HG03097 (cell line): ENCODE measurements around the gene JRKL.
"Not testable (repeated sequence)": the region's sequence is repeated elsewhere in the genome, so short reads cannot be mapped to it uniquely, and the experiment has no call there.

ENCODE experiments used
- ATAC-seq: cut with Tn5 transposase; IDR thresholded peaks from one replicate; pipeline ENCODE4 v1.9.1; 2021; ENCODE audit not compliant: unreplicated experiment, low FRiP score

JRKL gene

GRCh38 chr11:96393753-96394348 lies 4.0 kb downstream of the JRKL start:
- no peak for ATAC-seq

- ATAC-seq, result no peak
These were observed 5.0 kb downstream of the JRKL start for GRCh38 chr11:96394773-96395172.

GRCh38 chr11:96396637-96397036 lies 6.8 kb downstream of the JRKL start:
- no peak for ATAC-seq

GRCh38 chr11:96397863-96398262 lies 8.1 kb downstream of the JRKL start:
- ATAC-seq, result no peak

- ATAC-seq, result no peak
These were observed 10.9 kb downstream of the JRKL start for GRCh38 chr11:96400697-96401096.

GRCh38 chr11:96411412-96411811 lies 21.6 kb downstream of the JRKL start:
- ATAC-seq, result not testable (repeated sequence)

- no peak for ATAC-seq
These were observed 23.1 kb downstream of the JRKL start for GRCh38 chr11:96412761-96413381.

GRCh38 chr11:96413408-96413807 lies 23.6 kb downstream of the JRKL start:
- no peak for ATAC-seq

GRCh38 chr11:96424693-96425092 lies 34.9 kb downstream of the JRKL start:
- no peak for ATAC-seq

GRCh38 chr11:96430668-96431067 lies 40.9 kb downstream of the JRKL start:
- no peak for ATAC-seq

GRCh38 chr11:96432654-96433053 lies 42.8 kb downstream of the JRKL start:
- not testable (repeated sequence) for ATAC-seq
